Left colon (tissue), 2 donors: ENCODE measurements around the gene ZNF185. TPM values are rescaled to one million over a fixed set of nuclear protein-coding genes. Genes with fewer than 3 reads are reported as not detected.
A peak's percentile ranks its signal among the peaks of the same experiment; 100 is the strongest.

ENCODE experiments used
- ATAC-seq: fragments of 200-7000 bp; cut with Tn5 transposase; one replicate; pipeline ENCODE4 v1.9.1; 2020; ENCODE audit warnings: mild to moderate bottlenecking, moderate library complexity
- DNase-seq, 2 donors: peaks; one replicate each; pipeline ENCODE4 v3.0.0-alpha.2; 2020
- intact Hi-C, 2 donors: fragments of 100-400 bp; cut with DNase I in 1 of 2; cut with micrococcal nuclease in 1 of 2; formaldehyde crosslinking; loops; one replicate each; pipeline versions ENCODE4 v1.11.2 to v1.14.0; 2022; cut with DNase I, micrococcal nuclease
- total RNA-seq, 2 donors: library from RNA; stranded (reverse); fragmentation: NEBNext Ultra II Directional; extraction: Animal tissue kit (Norgen Biotek cat#: 25700); gene quantifications; one replicate each; pipeline ENCODE4 v1.2.1, GENCODE V29; 2021
- donor health status: DM: no; HTN: no; CAD: no.
- donor health status: DM: yes; HTN: yes; CAD: no.

Gene ZNF185
- total RNA-seq, 2 donors from 2014 or later = 4.0 to 4.6 TPM

DNA sequence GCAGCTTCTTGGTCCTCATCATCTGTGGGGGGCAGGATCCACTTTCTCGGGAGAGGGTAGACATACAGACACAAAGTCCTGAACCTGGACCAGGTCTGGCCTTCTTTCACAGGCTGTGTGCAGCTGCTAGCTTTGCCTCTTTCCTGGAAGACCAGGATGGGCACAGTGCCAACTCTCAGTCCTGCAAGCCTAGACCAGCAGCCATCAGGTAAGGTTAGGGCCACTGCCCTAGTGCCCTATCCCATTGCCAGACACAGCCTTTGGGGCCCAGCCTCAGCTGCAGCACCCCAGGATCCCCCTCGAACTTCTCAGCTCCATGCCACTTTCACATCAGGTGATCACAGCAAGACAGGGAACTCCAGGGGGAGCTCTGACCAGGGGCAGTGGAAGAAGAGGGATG is 38.4 kb downstream of the ZNF185 start:
- intact Hi-C loops = no loop called here
- DNase-seq = no peak
- no peak for ATAC-seq

GRCh38 chrX:152937236-152937635 is 39.4 kb downstream of the ZNF185 start:
- DNase-seq (no peak), ATAC-seq (no peak)
- intact Hi-C loops = no loop called here

DNA sequence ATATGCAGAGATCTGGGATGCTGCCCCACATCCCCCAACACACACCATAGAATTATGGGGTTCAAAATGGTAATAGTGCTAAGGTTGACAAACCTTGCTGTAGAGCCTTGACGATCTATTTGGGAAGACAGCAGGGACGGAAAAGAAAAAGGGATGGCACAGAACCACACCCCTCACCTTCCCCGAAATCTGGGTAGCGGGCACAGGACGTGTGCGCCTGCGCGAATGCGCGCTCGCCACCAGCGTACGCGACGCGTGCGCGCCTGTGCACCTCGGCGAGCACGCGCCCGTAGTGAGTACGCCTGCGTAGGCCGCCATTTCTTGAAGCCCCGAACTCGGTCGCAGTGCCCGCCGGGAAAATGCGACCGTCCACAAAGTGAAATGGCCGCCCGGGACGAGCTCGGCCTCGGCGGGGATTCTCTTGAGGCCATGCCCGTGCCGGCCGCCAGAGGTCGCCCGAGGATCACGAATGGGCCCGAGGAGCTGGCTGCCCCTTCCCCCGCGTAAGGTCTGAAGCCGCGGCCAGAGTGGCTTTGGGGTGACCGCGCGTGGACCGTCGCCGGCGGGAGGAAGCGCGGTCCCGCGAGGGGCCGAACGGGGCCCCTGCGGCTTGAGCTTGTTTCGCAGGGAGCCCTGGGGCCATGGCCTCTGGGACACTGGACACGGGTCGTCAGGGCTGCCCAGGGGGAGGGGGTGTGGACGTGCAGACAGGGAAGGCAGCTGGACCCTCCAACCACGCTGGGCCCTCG is 43.6 kb downstream of the ZNF185 start:
- intact Hi-C loops = no loop called here
- peak; percentile 86 to 88 for DNase-seq
- ATAC-seq = peak; percentile 98

GRCh38 chrX:152942077-152942442 is 44.2 kb downstream of the ZNF185 start:
- DNase-seq (no peak), ATAC-seq (peak; percentile 4)
- intact Hi-C loops = no loop called here

GRCh38 chrX:152943826-152944225 is 46.0 kb downstream of the ZNF185 start:
- no peak for DNase-seq
- intact Hi-C loops = no loop called here
- no peak for ATAC-seq

GRCh38 chrX:152945021-152945979 is 47.4 kb downstream of the ZNF185 start:
- intact Hi-C loops = no loop called here
- no peak for ATAC-seq

DNA sequence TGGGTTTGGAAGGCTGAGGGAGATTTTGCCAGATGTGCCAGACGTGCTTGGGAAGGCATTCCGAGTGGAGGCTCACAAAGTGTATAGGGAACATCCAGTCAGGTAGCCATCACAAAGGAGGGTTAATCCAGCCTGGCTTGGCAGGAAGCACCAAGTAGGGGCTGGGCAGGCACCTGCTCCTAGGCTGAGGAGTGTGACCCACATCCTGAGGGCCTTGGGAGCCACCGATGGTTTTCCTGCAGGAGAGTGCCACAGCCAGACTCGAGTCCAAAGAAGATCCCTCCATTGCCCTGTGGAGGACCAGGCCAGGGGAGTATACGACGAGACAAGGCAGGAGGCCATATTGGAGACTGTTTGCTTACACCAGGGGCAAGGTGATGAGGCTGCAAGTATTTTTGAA is 48.8 kb downstream of the ZNF185 start:
- intact Hi-C loops = no loop called here
- DNase-seq (no peak), ATAC-seq (no peak)

More at GRCh38 chrX:152945021-152945979, 47.4 kb downstream of the ZNF185 start:
- no peak for DNase-seq

Other genes starting within 250 kb of the ZNF185 start
- gene MAGEA3, start 199.3 kb upstream of the ZNF185 start, total RNA-seq = not detected
- gene CSAG2, start 188.8 kb upstream of the ZNF185 start, total RNA-seq = not detected
- gene MAGEA2B, start 183.4 kb upstream of the ZNF185 start, total RNA-seq = not detected
- gene CSAG1, start 164.3 kb upstream of the ZNF185 start, total RNA-seq = not detected
- gene MAGEA12, start 164.3 kb upstream of the ZNF185 start, total RNA-seq = not detected
- gene MAGEA2, start 144.2 kb upstream of the ZNF185 start, total RNA-seq = not detected
- not detected for gene CSAG3, start 138.8 kb upstream of the ZNF185 start, total RNA-seq
- gene MAGEA6, start 128.4 kb upstream of the ZNF185 start, total RNA-seq = not detected
- 10 to 100 TPM; 12.5 to 12.7 TPM for gene CETN2, start 67.3 kb upstream of the ZNF185 start, total RNA-seq
- gene NSDHL, start 67.0 kb upstream of the ZNF185 start, total RNA-seq = 10 to 100 TPM; 17.3 to 36.2 TPM
- gene PNMA5, start 96.0 kb downstream of the ZNF185 start, total RNA-seq = not detected
- gene PNMA3, start 158.4 kb downstream of the ZNF185 start, total RNA-seq = under 1 TPM; 0.08 to 0.15 TPM
- under 1 TPM in 1 of 2 donors, not detected in 1; 0.42 TPM for gene PNMA6A, start 174.4 kb downstream of the ZNF185 start, total RNA-seq